HCT116 (cell line): ENCODE results near the gene GLA.

Source experiments
- CEBPB ChIP-seq: IDR thresholded peaks from 2 replicates; pipeline ENCODE4 v1.6.1; 2012; ENCODE audit warnings: low read depth
- EGR1 ChIP-seq: IDR thresholded peaks from 2 replicates; pipeline ENCODE4 v1.6.1; 2012; ENCODE audit warnings: low read depth
- EZH2 ChIP-seq: fragments of 200-600 bp; sonication (generic); IDR thresholded peaks from 2 replicates; pipeline ENCODE4 v1.6.1; 2017; ENCODE audit warnings: antibody characterized with exemption, mixed run types
- EZH2phosphoT487 ChIP-seq: fragments of 200-600 bp; IDR thresholded peaks from 2 replicates; pipeline ENCODE4 v1.6.1; 2018; ENCODE audit warnings: antibody characterized with exemption, borderline replicate concordance
- MAX ChIP-seq: IDR thresholded peaks from 2 replicates; pipeline ENCODE4 v1.6.1; 2012
- POLR2A ChIP-seq: IDR thresholded peaks from 2 replicates; pipeline ENCODE4 v1.7.0; 2011; ENCODE audit warnings: borderline replicate concordance; ENCODE audit not compliant: insufficient read depth, insufficient read length; ENCODE audit errors: extremely low read depth
- POLR2AphosphoS5 ChIP-seq: IDR thresholded peaks from 2 replicates; pipeline ENCODE4 v1.6.1; 2011; ENCODE audit warnings: mild to moderate bottlenecking, low read depth, low read length, moderate library complexity
- TCF7L2 ChIP-seq: IDR thresholded peaks from 2 replicates; pipeline ENCODE4 v1.7.0; 2011; ENCODE audit warnings: borderline replicate concordance, inconsistent platforms; ENCODE audit not compliant: insufficient read depth, insufficient read length; ENCODE audit errors: extremely low read depth
- YY1 ChIP-seq: IDR thresholded peaks from 2 replicates; pipeline ENCODE4 v1.6.1; 2011; ENCODE audit warnings: low read length, low read depth, moderate library complexity, mild to moderate bottlenecking; ENCODE audit not compliant: insufficient replicate concordance; ENCODE audit errors: extremely low read depth
- TF ChIP-seq, protein P1 (sequence below), 3 experiments: fragments of 200-600 bp in 1 of 3; sonication (generic) in 1 of 3; IDR thresholded peaks in 2 of 3; conservative IDR thresholded peaks in 1 of 3; 2 replicates each; pipeline ENCODE4 v1.5.1; 2012 to 2017; ENCODE audit warnings: low read depth in 2 of 3, low read length in 2 of 3, antibody characterized with exemption in 1 of 3, borderline replicate concordance in 1 of 3, control low read depth in 1 of 3, mild to moderate bottlenecking in 1 of 3, mixed read lengths in 1 of 3, mixed run types in 1 of 3, moderate library complexity in 1 of 3; ENCODE audit not compliant: insufficient read depth in 1 of 3
- TF ChIP-seq, protein P2 (sequence below): IDR thresholded peaks from 2 replicates; pipeline ENCODE4 v1.6.1; 2012; ENCODE audit warnings: low read depth

GRCh38 chrX:101383679-101384205 lies 24.0 kb downstream of the GLA start:
- TF ChIP-seq, protein P1, sequence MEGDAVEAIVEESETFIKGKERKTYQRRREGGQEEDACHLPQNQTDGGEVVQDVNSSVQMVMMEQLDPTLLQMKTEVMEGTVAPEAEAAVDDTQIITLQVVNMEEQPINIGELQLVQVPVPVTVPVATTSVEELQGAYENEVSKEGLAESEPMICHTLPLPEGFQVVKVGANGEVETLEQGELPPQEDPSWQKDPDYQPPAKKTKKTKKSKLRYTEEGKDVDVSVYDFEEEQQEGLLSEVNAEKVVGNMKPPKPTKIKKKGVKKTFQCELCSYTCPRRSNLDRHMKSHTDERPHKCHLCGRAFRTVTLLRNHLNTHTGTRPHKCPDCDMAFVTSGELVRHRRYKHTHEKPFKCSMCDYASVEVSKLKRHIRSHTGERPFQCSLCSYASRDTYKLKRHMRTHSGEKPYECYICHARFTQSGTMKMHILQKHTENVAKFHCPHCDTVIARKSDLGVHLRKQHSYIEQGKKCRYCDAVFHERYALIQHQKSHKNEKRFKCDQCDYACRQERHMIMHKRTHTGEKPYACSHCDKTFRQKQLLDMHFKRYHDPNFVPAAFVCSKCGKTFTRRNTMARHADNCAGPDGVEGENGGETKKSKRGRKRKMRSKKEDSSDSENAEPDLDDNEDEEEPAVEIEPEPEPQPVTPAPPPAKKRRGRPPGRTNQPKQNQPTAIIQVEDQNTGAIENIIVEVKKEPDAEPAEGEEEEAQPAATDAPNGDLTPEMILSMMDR (IDR thresholded peaks at IDR 0.05 in 2 of 3, conservative IDR thresholded peaks at IDR 0.05 in 1 of 3; ENCODE audit: borderline replicate concordance in 1 of 3, insufficient read depth in 1 of 3, low read depth in 2 of 3, low read length in 2 of 3): no peak
- TF ChIP-seq YY1 (no peak), EZH2phosphoT487 (no peak), POLR2AphosphoS5 (no peak), EZH2 (no peak), CEBPB (no peak), MAX (no peak), POLR2A (no peak), TCF7L2 (no peak), EGR1 (no peak)
- TF ChIP-seq, protein P2, sequence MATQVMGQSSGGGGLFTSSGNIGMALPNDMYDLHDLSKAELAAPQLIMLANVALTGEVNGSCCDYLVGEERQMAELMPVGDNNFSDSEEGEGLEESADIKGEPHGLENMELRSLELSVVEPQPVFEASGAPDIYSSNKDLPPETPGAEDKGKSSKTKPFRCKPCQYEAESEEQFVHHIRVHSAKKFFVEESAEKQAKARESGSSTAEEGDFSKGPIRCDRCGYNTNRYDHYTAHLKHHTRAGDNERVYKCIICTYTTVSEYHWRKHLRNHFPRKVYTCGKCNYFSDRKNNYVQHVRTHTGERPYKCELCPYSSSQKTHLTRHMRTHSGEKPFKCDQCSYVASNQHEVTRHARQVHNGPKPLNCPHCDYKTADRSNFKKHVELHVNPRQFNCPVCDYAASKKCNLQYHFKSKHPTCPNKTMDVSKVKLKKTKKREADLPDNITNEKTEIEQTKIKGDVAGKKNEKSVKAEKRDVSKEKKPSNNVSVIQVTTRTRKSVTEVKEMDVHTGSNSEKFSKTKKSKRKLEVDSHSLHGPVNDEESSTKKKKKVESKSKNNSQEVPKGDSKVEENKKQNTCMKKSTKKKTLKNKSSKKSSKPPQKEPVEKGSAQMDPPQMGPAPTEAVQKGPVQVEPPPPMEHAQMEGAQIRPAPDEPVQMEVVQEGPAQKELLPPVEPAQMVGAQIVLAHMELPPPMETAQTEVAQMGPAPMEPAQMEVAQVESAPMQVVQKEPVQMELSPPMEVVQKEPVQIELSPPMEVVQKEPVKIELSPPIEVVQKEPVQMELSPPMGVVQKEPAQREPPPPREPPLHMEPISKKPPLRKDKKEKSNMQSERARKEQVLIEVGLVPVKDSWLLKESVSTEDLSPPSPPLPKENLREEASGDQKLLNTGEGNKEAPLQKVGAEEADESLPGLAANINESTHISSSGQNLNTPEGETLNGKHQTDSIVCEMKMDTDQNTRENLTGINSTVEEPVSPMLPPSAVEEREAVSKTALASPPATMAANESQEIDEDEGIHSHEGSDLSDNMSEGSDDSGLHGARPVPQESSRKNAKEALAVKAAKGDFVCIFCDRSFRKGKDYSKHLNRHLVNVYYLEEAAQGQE: no peak
